ENCODE data around the gene CABP7. TPM values are rescaled to one million over a fixed set of nuclear protein-coding genes. Genes with fewer than 3 reads are reported as not detected.

Gene CABP7
- total RNA-seq, 4 donors from 2014 or later = 0.48 TPM; not detected in 3

DNA sequence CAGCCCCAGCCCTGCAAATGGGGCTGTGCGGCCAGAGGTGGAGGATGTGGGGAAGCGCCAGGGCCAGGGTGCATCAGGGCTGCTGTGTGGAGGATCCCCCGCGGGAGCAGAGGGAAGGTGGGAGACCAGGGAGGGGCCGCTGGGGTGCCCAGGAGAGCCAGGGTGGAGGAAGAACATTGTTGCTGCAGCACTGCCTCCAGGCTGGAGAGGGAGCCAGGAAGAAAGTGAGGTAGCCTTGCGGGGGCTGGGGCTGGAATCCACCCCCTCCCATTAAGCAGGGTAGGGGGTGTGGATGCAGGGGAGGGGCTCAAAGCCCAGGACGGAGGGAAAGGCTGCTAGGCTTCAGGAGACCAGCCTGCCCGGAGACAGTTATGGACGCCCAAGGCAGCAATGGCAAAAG is 15.0 kb downstream of the CABP7 start:
- WGBS = 82% methylated on average over 9 of the region's 9 CpGs
- no peak for DNase-seq (ENCODE audit: low spot score in 2 of 2)
- Histone ChIP-seq H3K27me3 (no peaks in the 10 kb centered on the region), H3K9me3 (no peaks in the 10 kb centered on the region), H3K36me3 (peaks cover 39% of the 10 kb centered on the region), H3K4me1 (peaks cover 4% of the 10 kb centered on the region), H3K27ac (no peak overlapping the region), H3K4me3 (no peak overlapping the region)
- no peak for TF ChIP-seq POLR2A (IDR thresholded peaks at IDR 0.05)
- TF ChIP-seq, protein P1, sequence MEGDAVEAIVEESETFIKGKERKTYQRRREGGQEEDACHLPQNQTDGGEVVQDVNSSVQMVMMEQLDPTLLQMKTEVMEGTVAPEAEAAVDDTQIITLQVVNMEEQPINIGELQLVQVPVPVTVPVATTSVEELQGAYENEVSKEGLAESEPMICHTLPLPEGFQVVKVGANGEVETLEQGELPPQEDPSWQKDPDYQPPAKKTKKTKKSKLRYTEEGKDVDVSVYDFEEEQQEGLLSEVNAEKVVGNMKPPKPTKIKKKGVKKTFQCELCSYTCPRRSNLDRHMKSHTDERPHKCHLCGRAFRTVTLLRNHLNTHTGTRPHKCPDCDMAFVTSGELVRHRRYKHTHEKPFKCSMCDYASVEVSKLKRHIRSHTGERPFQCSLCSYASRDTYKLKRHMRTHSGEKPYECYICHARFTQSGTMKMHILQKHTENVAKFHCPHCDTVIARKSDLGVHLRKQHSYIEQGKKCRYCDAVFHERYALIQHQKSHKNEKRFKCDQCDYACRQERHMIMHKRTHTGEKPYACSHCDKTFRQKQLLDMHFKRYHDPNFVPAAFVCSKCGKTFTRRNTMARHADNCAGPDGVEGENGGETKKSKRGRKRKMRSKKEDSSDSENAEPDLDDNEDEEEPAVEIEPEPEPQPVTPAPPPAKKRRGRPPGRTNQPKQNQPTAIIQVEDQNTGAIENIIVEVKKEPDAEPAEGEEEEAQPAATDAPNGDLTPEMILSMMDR (IDR thresholded peaks at IDR 0.05) = no peak
- TF ChIP-seq EP300 (IDR thresholded peaks at IDR 0.05) = no peak
- no peak for TF ChIP-seq POLR2AphosphoS5 (IDR thresholded peaks at IDR 0.05)

DNA sequence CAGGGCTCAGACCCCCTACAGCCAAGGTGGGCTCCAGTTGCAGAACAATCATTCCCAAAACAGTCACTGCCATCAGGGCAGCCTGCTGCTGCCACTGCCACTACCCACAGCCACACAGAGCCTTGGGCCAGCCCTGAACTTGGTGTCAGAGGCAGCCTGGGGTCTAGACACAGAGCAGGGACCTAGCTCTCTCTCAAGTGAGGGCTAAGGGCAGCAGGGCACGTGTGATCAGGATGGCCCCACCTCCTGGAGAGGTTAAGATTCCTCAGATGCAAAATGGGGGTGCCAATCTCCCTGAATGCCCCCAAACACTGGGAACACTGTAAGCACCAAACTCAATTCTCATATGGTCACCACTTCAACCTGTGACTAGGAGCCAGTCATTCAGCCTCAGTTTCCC is 15.6 kb downstream of the CABP7 start:
- H3K36me3 ChIP-seq = peaks cover 41% of the 10 kb centered on the region
- no peak for DNase-seq (ENCODE audit: low spot score in 2 of 2)
- no peaks in the 10 kb centered on the region for H3K9me3 ChIP-seq
- H3K27ac ChIP-seq = no peak overlapping the region
- WGBS = no CpG with 5 or more reads among the region's 1 CpG
- no peaks in the 10 kb centered on the region for H3K27me3 ChIP-seq
- no peak overlapping the region for H3K4me3 ChIP-seq
- no peak for TF ChIP-seq POLR2AphosphoS5 (IDR thresholded peaks at IDR 0.05)
- no peak for TF ChIP-seq POLR2A (IDR thresholded peaks at IDR 0.05)
- TF ChIP-seq EP300 (IDR thresholded peaks at IDR 0.05) = no peak
- TF ChIP-seq, protein P1 (IDR thresholded peaks at IDR 0.05) = no peak
- H3K4me1 ChIP-seq = peaks cover 4% of the 10 kb centered on the region

DNA sequence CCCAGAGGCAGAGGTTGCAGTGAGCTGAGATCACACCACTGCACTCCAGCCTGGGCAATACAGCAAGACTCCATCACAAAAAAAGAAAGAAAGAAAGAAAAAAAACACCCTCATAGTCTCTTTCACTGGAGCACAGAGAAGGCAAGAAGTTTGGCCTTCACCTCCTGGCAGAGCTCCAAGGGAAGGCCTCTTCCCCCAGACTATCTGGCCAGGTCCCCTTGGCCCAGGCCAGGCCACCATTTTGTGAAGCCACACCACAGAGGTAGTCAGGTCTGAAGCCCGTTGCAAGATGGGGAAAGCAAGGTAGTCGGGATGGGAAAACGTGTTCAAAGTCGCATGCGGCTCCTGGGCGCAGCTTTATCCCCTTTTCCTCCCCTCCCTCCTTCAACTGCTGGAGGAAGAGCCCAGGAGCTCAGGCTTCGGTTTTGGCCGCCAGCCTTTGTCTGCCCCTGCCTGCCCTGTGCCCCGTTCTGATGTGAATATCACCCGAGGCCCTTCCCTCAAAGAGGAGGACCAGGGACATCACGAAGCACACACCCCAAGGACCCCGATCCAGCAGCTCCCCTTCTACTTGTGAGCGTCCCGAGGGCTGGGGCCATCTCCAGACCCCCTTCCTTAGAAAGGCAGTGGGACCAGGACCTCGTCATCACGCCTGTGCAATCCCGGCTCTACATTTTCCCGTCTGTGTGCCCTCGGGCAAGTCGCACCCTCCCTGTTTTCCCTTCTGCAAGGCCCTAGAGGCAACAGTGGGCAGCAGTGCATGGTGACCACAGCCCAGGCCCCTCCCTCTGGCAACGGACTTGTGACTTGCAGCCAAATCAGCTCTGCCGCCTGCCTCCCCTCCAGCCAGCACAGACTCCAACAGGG is 17.7 kb downstream of the CABP7 start:
- H3K4me1 ChIP-seq = peaks cover 9% of the 10 kb centered on the region
- H3K36me3 ChIP-seq = peaks cover 48% of the 10 kb centered on the region
- H3K27ac ChIP-seq = no peak overlapping the region
- H3K9me3 ChIP-seq = no peaks in the 10 kb centered on the region
- DNase-seq (ENCODE audit: low spot score in 2 of 2) = no peak
- no peaks in the 10 kb centered on the region for H3K27me3 ChIP-seq
- TF ChIP-seq, protein P1 (IDR thresholded peaks at IDR 0.05) = no peak
- TF ChIP-seq EP300 (IDR thresholded peaks at IDR 0.05) = no peak
- no peak for TF ChIP-seq POLR2AphosphoS5 (IDR thresholded peaks at IDR 0.05)
- no peak for TF ChIP-seq POLR2A (IDR thresholded peaks at IDR 0.05)
- 89% methylated on average over 22 of the region's 22 CpGs for WGBS
- no peak overlapping the region for H3K4me3 ChIP-seq

DNA sequence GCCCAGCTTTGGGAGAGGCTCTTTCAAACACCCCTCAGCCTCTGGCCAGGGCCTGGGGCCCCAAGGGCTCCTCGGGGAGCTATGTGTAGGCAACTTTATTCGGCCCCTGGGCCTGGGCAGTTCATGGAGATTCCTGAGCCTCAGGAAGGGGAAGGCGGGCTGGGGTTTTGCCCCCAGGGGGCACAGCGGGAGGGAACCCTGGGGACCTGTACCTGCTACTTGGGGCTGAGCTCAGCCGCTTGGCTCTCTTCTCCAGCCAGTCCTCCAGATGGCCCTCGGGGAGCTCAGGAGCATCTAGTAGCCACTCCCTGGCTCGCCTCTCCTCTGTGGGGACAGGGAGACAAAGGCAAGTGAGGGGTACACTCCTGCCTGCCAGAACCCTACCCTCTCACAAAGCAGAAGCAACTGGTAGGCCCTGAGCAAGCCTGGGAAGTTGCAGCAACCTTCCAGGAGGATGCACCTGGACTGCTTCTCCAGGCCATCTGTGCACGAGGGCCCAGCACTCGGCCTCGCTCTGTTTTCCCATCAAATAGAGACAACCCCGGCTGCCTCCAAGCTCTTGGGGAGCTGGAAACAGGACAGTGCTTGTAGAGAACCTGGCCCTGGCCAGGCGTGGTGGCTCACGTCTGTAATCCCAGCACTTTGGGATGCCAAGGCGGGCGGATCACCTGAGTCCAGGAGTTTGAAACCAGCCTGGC is 18.5 kb downstream of the CABP7 start:
- no peak overlapping the region for H3K4me3 ChIP-seq
- H3K27ac ChIP-seq = no peak overlapping the region
- H3K27me3 ChIP-seq = no peaks in the 10 kb centered on the region
- TF ChIP-seq POLR2AphosphoS5 (IDR thresholded peaks at IDR 0.05) (no peak), POLR2A (IDR thresholded peaks at IDR 0.05) (no peak), EP300 (IDR thresholded peaks at IDR 0.05) (no peak)
- TF ChIP-seq, protein P1 (IDR thresholded peaks at IDR 0.05) = no peak
- H3K9me3 ChIP-seq = no peaks in the 10 kb centered on the region
- WGBS = 85% methylated on average over 10 of the region's 15 CpGs
- H3K36me3 ChIP-seq = peaks cover 50% of the 10 kb centered on the region
- DNase-seq (ENCODE audit: low spot score in 2 of 2) = no peak
- H3K4me1 ChIP-seq = peaks cover 8% of the 10 kb centered on the region

DNA sequence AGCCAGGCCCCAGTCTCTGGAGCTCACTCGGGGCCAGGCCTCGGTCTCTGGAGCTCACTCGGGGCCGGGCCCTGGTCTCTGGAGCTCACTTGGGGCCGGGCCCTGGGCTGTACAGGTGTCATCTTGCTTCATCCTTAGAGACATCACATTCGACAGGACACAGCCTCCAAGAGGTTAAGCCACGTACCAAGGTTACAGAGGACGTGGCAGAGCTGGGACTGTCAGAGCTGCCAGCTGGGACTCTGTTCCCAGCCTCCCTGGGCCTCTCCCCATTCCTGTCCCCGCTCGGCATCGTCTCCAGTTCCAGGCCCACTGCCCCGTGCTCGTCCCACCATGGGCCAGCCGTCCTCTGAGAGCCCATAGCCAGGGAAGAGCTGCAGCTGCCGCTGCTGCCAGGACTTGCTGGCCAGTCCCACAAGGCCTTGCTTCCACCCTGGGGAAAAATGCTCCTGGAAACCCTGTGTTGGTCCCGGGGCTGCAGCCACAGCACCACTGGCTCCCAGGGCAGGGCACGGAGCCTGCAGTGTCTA is 19.6 kb downstream of the CABP7 start:
- H3K36me3 ChIP-seq = peaks cover 50% of the 10 kb centered on the region
- 94% methylated on average over 13 of the region's 17 CpGs for WGBS

More for the DNA sequence above, 19.6 kb downstream of the CABP7 start:
- Histone ChIP-seq H3K4me3 (no peak overlapping the region), H3K27me3 (no peaks in the 10 kb centered on the region), H3K9me3 (no peaks in the 10 kb centered on the region), H3K4me1 (peaks cover 14% of the 10 kb centered on the region), H3K27ac (no peak overlapping the region)
- no peak for TF ChIP-seq EP300 (IDR thresholded peaks at IDR 0.05)
- no peak for TF ChIP-seq POLR2A (IDR thresholded peaks at IDR 0.05)
- TF ChIP-seq POLR2AphosphoS5 (IDR thresholded peaks at IDR 0.05) = no peak
- TF ChIP-seq, protein P1 (IDR thresholded peaks at IDR 0.05) = no peak
- no peak for DNase-seq (ENCODE audit: low spot score in 2 of 2)

Measured in suprapubic skin (tissue), 4 donors.